ENCODE measurements around the gene ERCC2. TPM values are rescaled to one million over a fixed set of nuclear protein-coding genes. Genes with fewer than 3 reads are reported as not detected.

Gene ERCC2
- total RNA-seq, 2 donors from 2014 or later, result 26.3 to 27.1 TPM

GRCh38 chr19:45404557-45405434, 34.4 kb upstream of the ERCC2 start, which contains the start of gene PPP1R13L:
Gene PPP1R13L (minus strand): TSS chr19:45405069. CDS start chr19:45398318, 6,751 bp downstream.
- Mint-ChIP-seq H3K9me3 (no peaks in the 10 kb centered on the region), H3K27ac (peak within 1 kb of the TSS; percentile 91 to 95), H3K36me3 (peaks cover 24 to 36% of the 10 kb centered on the region in 2 donors)
- DNase-seq (ENCODE audit: low spot score in 2 of 2) (peak in 1 of 2 donors; percentile 78), ATAC-seq (peak; percentile 3 to 67)

- Mint-ChIP-seq H3K9me3 (no peaks in the 10 kb centered on the region), H3K36me3 (peaks cover 21 to 31% of the 10 kb centered on the region in 2 donors), H3K27ac (peak overlapping the region in 1 of 2 donors; percentile 81)
- DNase-seq (ENCODE audit: low spot score in 2 of 2) (peak in 1 of 2 donors; percentile 89), ATAC-seq (peak in 1 of 2 donors; percentile 34)
These were observed 33.6 kb upstream of the ERCC2 start for GRCh38 chr19:45403781-45404556.

GRCh38 chr19:45403272-45403671, 32.9 kb upstream of the ERCC2 start:
- peak overlapping the region in 1 of 2 donors; percentile 74 for H3K27ac Mint-ChIP-seq

GRCh38 chr19:45402298-45403061, 32.1 kb upstream of the ERCC2 start:
- ATAC-seq (no peak), DNase-seq (ENCODE audit: low spot score in 2 of 2) (peak in 1 of 2 donors; percentile 52)
- Mint-ChIP-seq H3K36me3 (peaks cover 10 to 23% of the 10 kb centered on the region in 2 donors), H3K9me3 (no peaks in the 10 kb centered on the region), H3K27ac (no peak overlapping the region)

More at GRCh38 chr19:45403272-45403671, 32.9 kb upstream of the ERCC2 start:
- no peak for ATAC-seq
- DNase-seq (ENCODE audit: low spot score in 2 of 2), result no peak
- no peaks in the 10 kb centered on the region for H3K9me3 Mint-ChIP-seq
- peaks cover 14 to 24% of the 10 kb centered on the region in 2 donors for H3K36me3 Mint-ChIP-seq

GRCh38 chr19:45401815-45402214, 31.4 kb upstream of the ERCC2 start:
- ATAC-seq, result no peak
- DNase-seq (ENCODE audit: low spot score in 2 of 2), result no peak
- H3K9me3 Mint-ChIP-seq, result no peaks in the 10 kb centered on the region
- peaks cover 10 to 30% of the 10 kb centered on the region in 2 donors for H3K36me3 Mint-ChIP-seq
- H3K27ac Mint-ChIP-seq, result no peak overlapping the region

GRCh38 chr19:45400192-45400591, 29.8 kb upstream of the ERCC2 start:
- no peak overlapping the region for H3K27ac Mint-ChIP-seq
- ATAC-seq, result no peak
- DNase-seq (ENCODE audit: low spot score in 2 of 2), result no peak
- peaks cover 0 to 25% of the 10 kb centered on the region in 2 donors for H3K36me3 Mint-ChIP-seq
- no peaks in the 10 kb centered on the region for H3K9me3 Mint-ChIP-seq

- ATAC-seq, result no peak
- H3K9me3 Mint-ChIP-seq, result no peaks in the 10 kb centered on the region
These were observed 25.6 kb upstream of the ERCC2 start for GRCh38 chr19:45395821-45396617.

GRCh38 chr19:45391871-45392665, 21.7 kb upstream of the ERCC2 start:
- no peak for ATAC-seq
- peaks cover 0 to 3% of the 10 kb centered on the region in 2 donors for H3K36me3 Mint-ChIP-seq
- no peak overlapping the region for H3K27ac Mint-ChIP-seq
- no peaks in the 10 kb centered on the region for H3K9me3 Mint-ChIP-seq
- DNase-seq (ENCODE audit: low spot score in 2 of 2), result no peak

More at GRCh38 chr19:45395821-45396617, 25.6 kb upstream of the ERCC2 start:
- DNase-seq (ENCODE audit: low spot score in 2 of 2), result no peak
- H3K27ac Mint-ChIP-seq, result no peak overlapping the region
- H3K36me3 Mint-ChIP-seq, result peaks cover 0 to 10% of the 10 kb centered on the region in 2 donors

- ATAC-seq (peak in 1 of 2 donors; percentile 28), DNase-seq (ENCODE audit: low spot score in 2 of 2) (no peak)
- Mint-ChIP-seq H3K9me3 (no peaks in the 10 kb centered on the region), H3K36me3 (no peaks in the 10 kb centered on the region), H3K27ac (no peak overlapping the region)
These were observed 21.0 kb upstream of the ERCC2 start for GRCh38 chr19:45391346-45391745.

- Mint-ChIP-seq H3K9me3 (no peaks in the 10 kb centered on the region), H3K36me3 (peaks cover 0 to 4% of the 10 kb centered on the region in 2 donors), H3K27ac (no peak overlapping the region)
- ATAC-seq, result peak in 1 of 2 donors; percentile 41
- no peak for DNase-seq (ENCODE audit: low spot score in 2 of 2)
These were observed 15.2 kb upstream of the ERCC2 start for GRCh38 chr19:45385392-45386221.

GRCh38 chr19:45382426-45382825, 12.1 kb upstream of the ERCC2 start:
- ATAC-seq (no peak), DNase-seq (ENCODE audit: low spot score in 2 of 2) (no peak)
- Mint-ChIP-seq H3K9me3 (no peaks in the 10 kb centered on the region), H3K27ac (peak overlapping the region in 1 of 2 donors; percentile 77), H3K36me3 (peaks cover 0 to 4% of the 10 kb centered on the region in 2 donors)

- Mint-ChIP-seq H3K27ac (no peak overlapping the region), H3K36me3 (peaks cover 0 to 4% of the 10 kb centered on the region in 2 donors), H3K9me3 (no peaks in the 10 kb centered on the region)
- no peak for DNase-seq (ENCODE audit: low spot score in 2 of 2)
- no peak for ATAC-seq
These were observed 9.7 kb upstream of the ERCC2 start for GRCh38 chr19:45380107-45380506.

- DNase-seq (ENCODE audit: low spot score in 2 of 2), result no peak
- Mint-ChIP-seq H3K9me3 (no peaks in the 10 kb centered on the region), H3K27ac (peak overlapping the region in 1 of 2 donors; percentile 72), H3K36me3 (no peaks in the 10 kb centered on the region)
- ATAC-seq, result no peak
These were observed 5.8 kb upstream of the ERCC2 start for GRCh38 chr19:45376045-45376724.

Data from activated naive CD4-positive, alpha-beta T cell treated with anti-CD3 and anti-CD28 coated beads, Interleukin-2, amount 50 U/mL, for 72 hours (primary cell).